Measurements from ENCODE around the gene CREB3L1.
A peak's percentile ranks its signal among the peaks of the same experiment; 100 is the strongest.

CREB3L1 gene

GRCh38 chr11:46366260-46366659 is 88.8 kb downstream of the CREB3L1 start:
- DNase-seq (ENCODE audit: low spot score) = no peak

GRCh38 chr11:46366661-46367161 is 89.2 kb downstream of the CREB3L1 start:
- no peak for DNase-seq (ENCODE audit: low spot score)

- peak; percentile 84 for DNase-seq (ENCODE audit: low spot score)
Measured at GRCh38 chr11:46367244-46367915, 89.9 kb downstream of the CREB3L1 start.

- no peak for DNase-seq (ENCODE audit: low spot score)
Measured at GRCh38 chr11:46367916-46368267, 90.4 kb downstream of the CREB3L1 start.

GRCh38 chr11:46369458-46370152 is 92.1 kb downstream of the CREB3L1 start:
- peak; percentile 88 for DNase-seq (ENCODE audit: low spot score)

GRCh38 chr11:46370253-46370652 is 92.8 kb downstream of the CREB3L1 start:
- no peak for DNase-seq (ENCODE audit: low spot score)

Data from D341Med (cell line).